Measurements from ENCODE around the gene AKT2.
A peak's percentile ranks its signal among the peaks of the same experiment; 100 is the strongest.
"Not testable (repeated sequence)": the region's sequence is repeated elsewhere in the genome, so short reads cannot be mapped to it uniquely, and the experiment has no call there.

The AKT2 gene

GRCh38 chr19:40232949-40233810 is 52.0 kb downstream of the AKT2 start:
- no peak for DNase-seq

GRCh38 chr19:40232479-40232878 is 52.7 kb downstream of the AKT2 start:
- no peak for DNase-seq

GRCh38 chr19:40231544-40232424 is 53.4 kb downstream of the AKT2 start:
- DNase-seq: no peak

- no peak for DNase-seq
These were observed 54.1 kb downstream of the AKT2 start for GRCh38 chr19:40231057-40231456.

GRCh38 chr19:40229926-40230417 is 55.2 kb downstream of the AKT2 start:
- no peak for DNase-seq

- peak in 1 of 2 experiments; percentile 25 for DNase-seq
These were observed 55.7 kb downstream of the AKT2 start for GRCh38 chr19:40229484-40229883.

- DNase-seq: no peak
These were observed 56.3 kb downstream of the AKT2 start for GRCh38 chr19:40228863-40229262.

GRCh38 chr19:40228346-40228745 is 56.8 kb downstream of the AKT2 start:
- no peak for DNase-seq

- no peak for DNase-seq
These were observed 59.5 kb downstream of the AKT2 start for GRCh38 chr19:40225440-40226305.

GRCh38 chr19:40224342-40225150 is 60.6 kb downstream of the AKT2 start:
- no peak for DNase-seq

- peak; percentile 22 to 27 for DNase-seq
These were observed 61.9 kb downstream of the AKT2 start for GRCh38 chr19:40223135-40223822.

GRCh38 chr19:40221858-40222619 is 63.1 kb downstream of the AKT2 start:
- DNase-seq: peak; percentile 61 to 66

GRCh38 chr19:40220674-40221073 is 64.5 kb downstream of the AKT2 start:
- DNase-seq: no peak

- no peak for DNase-seq
These were observed 65.3 kb downstream of the AKT2 start for GRCh38 chr19:40219721-40220276.

GRCh38 chr19:40219029-40219428 is 66.1 kb downstream of the AKT2 start:
- not testable (repeated sequence) for DNase-seq

GRCh38 chr19:40217934-40218890 is 66.9 kb downstream of the AKT2 start, which contains the start of gene TTC9B:
Gene TTC9B (minus strand): TSS chr19:40218384. CDS start chr19:40218381, 3 bp downstream.
- DNase-seq: peak in 1 of 2 experiments; percentile 41

- DNase-seq: no peak
These were observed 67.9 kb downstream of the AKT2 start for GRCh38 chr19:40217027-40217810.

- DNase-seq: no peak
These were observed 68.4 kb downstream of the AKT2 start for GRCh38 chr19:40216777-40217026.
